Stimulated activated CD4-positive, alpha-beta T cell treated with anti-CD3 and anti-CD28 coated beads, Interleukin-4, amount 100 ng/mL, for 24 hours (primary cell): Measurements from ENCODE around the gene PLD1.

Experiments
- DNase-seq: peaks from one replicate; pipeline ENCODE4 v3.0.0-alpha.2; 2020

The PLD1 gene

GRCh38 chr3:171813278-171813896, 3.1 kb upstream of the PLD1 start:
- no peak for DNase-seq

GRCh38 chr3:171812811-171813210, 2.5 kb upstream of the PLD1 start:
- DNase-seq, result no peak

- no peak for DNase-seq
Measured at GRCh38 chr3:171811913-171812335, 1.6 kb upstream of the PLD1 start.

- DNase-seq, result no peak
Measured at GRCh38 chr3:171811295-171811912, 1.1 kb upstream of the PLD1 start.

- no peak for DNase-seq
Measured at GRCh38 chr3:171810629-171811294, 479 bp upstream of the PLD1 start.

GRCh38 chr3:171809611-171809860, 747 bp downstream of the PLD1 start:
- DNase-seq, result no peak

- DNase-seq, result no peak
Measured at GRCh38 chr3:171807806-171808205, 2.5 kb downstream of the PLD1 start.

- no peak for DNase-seq
Measured at GRCh38 chr3:171807129-171807675, 3.1 kb downstream of the PLD1 start.

GRCh38 chr3:171806200-171807128, 3.8 kb downstream of the PLD1 start:
- no peak for DNase-seq

- no peak for DNase-seq
Measured at GRCh38 chr3:171805687-171806086, 4.6 kb downstream of the PLD1 start.

- no peak for DNase-seq
Measured at GRCh38 chr3:171804618-171805389, 5.5 kb downstream of the PLD1 start.

- no peak for DNase-seq
Measured at GRCh38 chr3:171803044-171803443, 7.2 kb downstream of the PLD1 start.

- no peak for DNase-seq
Measured at GRCh38 chr3:171802590-171802956, 7.7 kb downstream of the PLD1 start.

- DNase-seq, result no peak
Measured at GRCh38 chr3:171801738-171802589, 8.3 kb downstream of the PLD1 start.

- no peak for DNase-seq
Measured at GRCh38 chr3:171799501-171799900, 10.8 kb downstream of the PLD1 start.

- DNase-seq, result no peak
Measured at GRCh38 chr3:171797873-171798272, 12.4 kb downstream of the PLD1 start.

- no peak for DNase-seq
Measured at GRCh38 chr3:171797265-171797679, 13.0 kb downstream of the PLD1 start.

GRCh38 chr3:171796625-171797264, 13.5 kb downstream of the PLD1 start:
- DNase-seq, result no peak

- DNase-seq, result no peak
Measured at GRCh38 chr3:171792531-171792930, 17.8 kb downstream of the PLD1 start.

GRCh38 chr3:171791692-171792076, 18.6 kb downstream of the PLD1 start:
- no peak for DNase-seq
